PC-3 (cell line): ENCODE results near the gene UNC45B. TPM values are rescaled to one million over a fixed set of nuclear protein-coding genes. Genes with fewer than 3 reads are reported as not detected.

ENCODE experiments used
- ATAC-seq: fragments of 200-7000 bp; cut with Tn5 transposase; 2 replicates; pipeline ENCODE4 v1.9.1; 2020; ENCODE audit warnings: mild to moderate bottlenecking, moderate library complexity
- BruUV-seq: library from RNA; stranded (reverse); fragments of 400-500 nt; replicated peaks from 2 replicates; lab custom pipeline; 2021; lab: Mats Ljungman, UMichigan
- CTCF ChIA-PET: fragments of 300-600 bp; sonication (Branson Sonifier 250); formaldehyde crosslinking; loops from one replicate; lab custom pipeline; 2022; ENCODE audit warnings: antibody characterized with exemption; lab: Charles Lee
- POLR2A ChIA-PET: fragments of 300-600 bp; sonication (Branson Sonifier 250); formaldehyde crosslinking; loops from one replicate; lab custom pipeline; 2022; ENCODE audit warnings: antibody characterized with exemption; ENCODE audit not compliant: unreplicated experiment; lab: Charles Lee
- DNase-seq: peaks from one replicate; pipeline ENCODE4 v3.0.0-alpha.2; 2015
- H2AFZ ChIP-seq: fragments of 300-600 bp; sonication (generic); 2 replicates; pipeline ENCODE4 v1.6.0; 2016; ENCODE audit warnings: antibody characterized with exemption, low read length
- H3F3A ChIP-seq: fragments of 300-600 bp; sonication (generic); one replicate; pipeline ENCODE4 v1.6.0; 2017; ENCODE audit warnings: antibody characterized with exemption, low read length, control low read depth, mild to moderate bottlenecking; ENCODE audit not compliant: unreplicated experiment
- H3K27ac ChIP-seq: fragments of 300-600 bp; sonication (generic); 2 replicates; pipeline ENCODE4 v1.5.1; 2016; ENCODE audit warnings: mild to moderate bottlenecking, low read length
- H3K27me3 ChIP-seq: fragments of 300-600 bp; sonication (generic); 2 replicates; pipeline ENCODE4 v1.6.1; 2016; ENCODE audit warnings: low read length, mixed read lengths
- H3K36me3 ChIP-seq: fragments of 300-600 bp; sonication (generic); 2 replicates; pipeline ENCODE4 v1.6.1; 2016; ENCODE audit warnings: low read depth, mixed run types, low read length, mixed read lengths
- H3K4me1 ChIP-seq: fragments of 300-600 bp; sonication (generic); 2 replicates; pipeline ENCODE4 v1.5.1; 2016; ENCODE audit warnings: low read length; ENCODE audit not compliant: insufficient read depth
- H3K4me2 ChIP-seq: fragments of 300-600 bp; sonication (generic); 2 replicates; pipeline ENCODE4 v1.6.0; 2016; ENCODE audit warnings: low read length
- H3K4me3 ChIP-seq: fragments of 300-600 bp; sonication (generic); 2 replicates; pipeline ENCODE4 v1.5.1; 2016; ENCODE audit warnings: mild to moderate bottlenecking, low read length, mixed read lengths
- H3K79me2 ChIP-seq: fragments of 300-600 bp; sonication (generic); 2 replicates; pipeline ENCODE4 v1.6.1; 2017; ENCODE audit warnings: low read length, mixed read lengths
- H3K9ac ChIP-seq: fragments of 300-600 bp; sonication (generic); 2 replicates; pipeline ENCODE4 v1.6.0; 2016; ENCODE audit warnings: mild to moderate bottlenecking, low read length
- H3K9me2 ChIP-seq: fragments of 300-600 bp; sonication (generic); replicated peaks from 2 replicates; pipeline ENCODE4 v1.6.1; 2016; ENCODE audit warnings: mixed run types, low read length, mixed read lengths
- H3K9me3 ChIP-seq: fragments of 300-600 bp; sonication (generic); 2 replicates; pipeline ENCODE4 v1.6.1; 2016; ENCODE audit warnings: low read length, mixed read lengths
- H4K20me1 ChIP-seq: fragments of 300-600 bp; sonication (generic); 2 replicates; pipeline ENCODE4 v1.6.1; 2016; ENCODE audit warnings: low read length, mixed read lengths
- EZH2 ChIP-seq: fragments of 300-600 bp; sonication (generic); IDR thresholded peaks from one replicate; pipeline ENCODE4 v1.6.1; 2017; ENCODE audit warnings: antibody characterized with exemption, mild to moderate bottlenecking, low read length; ENCODE audit not compliant: unreplicated experiment
- EZH2phosphoT487 ChIP-seq: fragments of 300-600 bp; sonication (generic); IDR thresholded peaks from 2 replicates; pipeline ENCODE4 v1.6.1; 2018; ENCODE audit warnings: mild to moderate bottlenecking, antibody characterized with exemption, low read length, borderline replicate concordance
- intact Hi-C: fragments of 100-400 bp; cut with micrococcal nuclease; formaldehyde crosslinking; loops from 2 replicates; pipeline ENCODE4 v1.9.0; 2023
- total RNA-seq: library from RNA; depleted of rRNA; stranded (reverse); fragments of >200 nt; gene quantifications from 2 replicates; pipeline ENCODE4 v1.2.3, GENCODE V29; 2014
- TF ChIP-seq, protein P1 (sequence below): fragments of 300-600 bp; sonication (generic); conservative IDR thresholded peaks from 2 replicates; pipeline ENCODE4 v1.5.1; 2017; ENCODE audit warnings: antibody characterized with exemption, low read depth, mild to moderate bottlenecking, low read length

UNC45B gene
- total RNA-seq, 1 experiment from 2014 or later = not detected

DNA sequence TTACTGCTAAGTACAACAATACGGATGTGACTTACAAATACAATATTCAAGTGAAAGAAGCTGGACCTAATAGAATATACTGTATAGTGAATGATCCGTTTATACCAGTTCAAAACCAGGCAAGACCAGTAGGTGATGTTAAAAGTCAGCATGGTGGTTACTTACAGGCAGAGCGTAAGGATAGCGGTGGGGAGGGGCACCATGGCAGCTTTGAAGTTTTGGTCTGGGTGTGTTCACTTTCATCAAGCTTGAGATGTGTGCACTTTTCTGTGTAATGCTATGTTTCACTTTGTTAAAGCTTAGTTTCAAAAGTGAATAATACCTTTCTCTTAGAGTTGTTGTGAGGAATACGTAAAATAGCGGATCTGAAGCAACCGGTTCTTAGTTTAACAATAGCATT lies 63.1 kb downstream of the UNC45B start:
- H3K9me3 ChIP-seq = no peaks in the 10 kb centered on the region
- TF ChIP-seq, protein P1, sequence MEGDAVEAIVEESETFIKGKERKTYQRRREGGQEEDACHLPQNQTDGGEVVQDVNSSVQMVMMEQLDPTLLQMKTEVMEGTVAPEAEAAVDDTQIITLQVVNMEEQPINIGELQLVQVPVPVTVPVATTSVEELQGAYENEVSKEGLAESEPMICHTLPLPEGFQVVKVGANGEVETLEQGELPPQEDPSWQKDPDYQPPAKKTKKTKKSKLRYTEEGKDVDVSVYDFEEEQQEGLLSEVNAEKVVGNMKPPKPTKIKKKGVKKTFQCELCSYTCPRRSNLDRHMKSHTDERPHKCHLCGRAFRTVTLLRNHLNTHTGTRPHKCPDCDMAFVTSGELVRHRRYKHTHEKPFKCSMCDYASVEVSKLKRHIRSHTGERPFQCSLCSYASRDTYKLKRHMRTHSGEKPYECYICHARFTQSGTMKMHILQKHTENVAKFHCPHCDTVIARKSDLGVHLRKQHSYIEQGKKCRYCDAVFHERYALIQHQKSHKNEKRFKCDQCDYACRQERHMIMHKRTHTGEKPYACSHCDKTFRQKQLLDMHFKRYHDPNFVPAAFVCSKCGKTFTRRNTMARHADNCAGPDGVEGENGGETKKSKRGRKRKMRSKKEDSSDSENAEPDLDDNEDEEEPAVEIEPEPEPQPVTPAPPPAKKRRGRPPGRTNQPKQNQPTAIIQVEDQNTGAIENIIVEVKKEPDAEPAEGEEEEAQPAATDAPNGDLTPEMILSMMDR = no peak
- no peak for TF ChIP-seq EZH2phosphoT487
- TF ChIP-seq EZH2 = no peak
- no peak overlapping the region for H3K4me3 ChIP-seq
- ChIA-PET POLR2A (no interaction called here), CTCF (no interaction called here)
- intact Hi-C loops = no loop called here
- H4K20me1 ChIP-seq = no peaks in the 10 kb centered on the region
- H2AFZ ChIP-seq = no peak overlapping the region
- no peak overlapping the region for H3K4me2 ChIP-seq
- H3K79me2 ChIP-seq = no peaks in the 10 kb centered on the region
- H3K36me3 ChIP-seq = no peaks in the 10 kb centered on the region
- H3K27me3 ChIP-seq = peaks cover 33% of the 10 kb centered on the region
- H3K27ac ChIP-seq = no peak overlapping the region
- H3K4me1 ChIP-seq = no peaks in the 10 kb centered on the region
- BruUV-seq = no TSS peak
- ATAC-seq (no peak), DNase-seq (no peak)
- H3K9me2 ChIP-seq = no peaks in the 10 kb centered on the region
- no peaks in the 10 kb centered on the region for H3F3A ChIP-seq
- no peak overlapping the region for H3K9ac ChIP-seq

DNA sequence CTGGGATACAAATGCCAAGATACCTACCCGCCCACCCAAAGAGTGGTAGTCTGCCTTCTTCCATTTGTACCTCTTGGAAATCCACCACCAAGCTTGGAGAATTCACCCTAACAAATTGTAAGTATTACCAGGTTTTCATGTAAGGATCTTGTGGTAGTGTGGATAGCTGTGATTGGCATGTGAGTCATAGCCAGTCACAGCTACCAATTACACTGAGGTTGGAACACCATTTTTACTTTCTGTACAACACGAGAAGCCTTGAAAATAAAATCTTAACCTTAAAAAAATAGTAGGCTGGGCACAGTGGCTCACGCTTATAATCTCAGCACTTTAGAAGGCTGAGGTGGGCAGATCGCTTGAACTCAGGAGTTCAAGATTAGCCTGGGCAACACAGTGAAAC lies 65.1 kb downstream of the UNC45B start:
- TF ChIP-seq EZH2 (no peak), EZH2phosphoT487 (no peak)
- TF ChIP-seq, protein P1 = no peak
- POLR2A ChIA-PET = no interaction called here
- Histone ChIP-seq H2AFZ (no peak overlapping the region), H4K20me1 (no peaks in the 10 kb centered on the region), H3K27ac (no peak overlapping the region), H3F3A (no peaks in the 10 kb centered on the region), H3K4me2 (no peak overlapping the region), H3K9me3 (no peaks in the 10 kb centered on the region), H3K79me2 (no peaks in the 10 kb centered on the region), H3K36me3 (no peaks in the 10 kb centered on the region), H3K4me1 (no peaks in the 10 kb centered on the region), H3K9ac (no peak overlapping the region), H3K4me3 (no peak overlapping the region), H3K9me2 (no peaks in the 10 kb centered on the region), H3K27me3 (peaks cover 34% of the 10 kb centered on the region)
- CTCF ChIA-PET = no interaction called here
- BruUV-seq = no TSS peak
- DNase-seq = no peak
- ATAC-seq = no peak
- intact Hi-C loops = no loop called here

DNA sequence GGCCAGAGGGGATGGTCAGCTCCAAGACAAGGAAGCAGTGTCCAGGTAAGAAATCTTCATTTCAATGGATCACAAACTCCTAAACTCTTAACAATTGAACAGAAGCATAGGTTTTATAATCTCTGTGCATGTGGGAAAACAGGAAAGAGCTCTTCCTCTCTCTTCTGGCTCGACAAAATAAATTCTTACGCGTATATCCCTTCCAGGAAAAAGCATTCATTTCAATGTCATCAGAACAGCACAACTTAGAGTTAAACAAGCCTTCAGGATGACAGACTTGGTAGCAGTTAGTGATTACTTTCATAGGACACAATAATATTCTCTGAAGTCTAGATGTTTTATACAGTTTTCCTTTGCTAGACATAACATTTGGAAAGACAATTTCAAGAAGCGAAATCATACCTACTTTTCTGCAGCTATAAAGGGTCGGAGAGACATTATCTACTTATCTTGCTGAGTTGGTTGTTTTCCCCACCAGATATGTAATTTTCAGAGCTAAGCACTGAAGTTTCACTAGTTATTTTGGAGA lies 65.9 kb downstream of the UNC45B start:
- Histone ChIP-seq H3K4me1 (no peaks in the 10 kb centered on the region), H3K4me2 (no peak overlapping the region), H3K9me2 (no peaks in the 10 kb centered on the region), H3F3A (no peaks in the 10 kb centered on the region), H3K27ac (no peak overlapping the region), H3K79me2 (no peaks in the 10 kb centered on the region), H4K20me1 (no peaks in the 10 kb centered on the region), H3K9me3 (no peaks in the 10 kb centered on the region), H2AFZ (no peak overlapping the region), H3K9ac (no peak overlapping the region), H3K4me3 (no peak overlapping the region), H3K36me3 (no peaks in the 10 kb centered on the region), H3K27me3 (peaks cover 33% of the 10 kb centered on the region)
- no TSS peak for BruUV-seq
- ATAC-seq = no peak
- TF ChIP-seq, protein P1 = no peak
- no peak for TF ChIP-seq EZH2
- TF ChIP-seq EZH2phosphoT487 = no peak
- POLR2A ChIA-PET = no interaction called here
- CTCF ChIA-PET = no interaction called here
- no peak for DNase-seq
- intact Hi-C loops = no loop called here
